CD4-positive, alpha-beta T cell treated with Interleukin-4 for 1 hour (primary cell): ENCODE measurements around the gene EZH2.

ENCODE experiments used
- DNase-seq, 2 donors: peaks; one replicate each; pipeline ENCODE4 v3.0.0-alpha.2; 2020 to 2022

EZH2 gene

DNA sequence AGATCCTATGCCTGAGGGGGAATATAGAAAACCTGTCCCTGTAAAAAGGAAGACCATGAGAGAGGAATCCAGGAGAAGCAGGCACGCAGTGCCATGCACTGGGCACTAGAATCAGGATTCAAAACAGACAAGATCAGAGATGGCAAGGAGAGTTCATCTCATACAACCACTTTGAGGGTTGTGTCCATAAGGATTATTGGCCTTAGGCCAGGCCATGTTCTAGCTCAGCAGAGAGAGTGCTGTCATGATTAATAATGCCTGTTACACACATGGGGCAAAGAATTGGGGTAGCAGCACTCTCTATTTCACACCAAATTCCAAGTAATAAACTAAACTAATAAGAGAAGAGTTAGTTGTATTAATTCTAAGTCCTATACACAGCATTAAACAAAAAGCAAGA, 29.1 kb downstream of the EZH2 start:
- DNase-seq, result no peak

DNA sequence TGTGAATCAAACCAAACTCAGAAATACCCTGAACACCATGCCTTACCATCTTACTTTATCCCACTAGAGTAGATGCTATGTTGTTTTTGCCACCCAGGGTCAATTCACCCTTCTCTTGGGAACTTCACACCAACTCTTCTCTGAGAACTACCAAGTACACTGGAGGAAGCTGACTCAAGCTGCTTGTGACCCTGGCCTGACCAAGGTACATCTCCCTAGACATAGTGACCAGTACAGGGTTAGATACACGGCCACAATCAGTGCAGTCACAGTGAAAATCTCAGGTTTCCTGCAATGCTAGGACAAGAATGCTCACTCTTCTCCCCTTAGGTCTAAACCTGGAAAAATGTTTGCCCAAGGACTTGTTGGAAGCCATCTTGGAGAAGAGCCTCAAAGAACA, 31.8 kb downstream of the EZH2 start:
- DNase-seq, result no peak

DNA sequence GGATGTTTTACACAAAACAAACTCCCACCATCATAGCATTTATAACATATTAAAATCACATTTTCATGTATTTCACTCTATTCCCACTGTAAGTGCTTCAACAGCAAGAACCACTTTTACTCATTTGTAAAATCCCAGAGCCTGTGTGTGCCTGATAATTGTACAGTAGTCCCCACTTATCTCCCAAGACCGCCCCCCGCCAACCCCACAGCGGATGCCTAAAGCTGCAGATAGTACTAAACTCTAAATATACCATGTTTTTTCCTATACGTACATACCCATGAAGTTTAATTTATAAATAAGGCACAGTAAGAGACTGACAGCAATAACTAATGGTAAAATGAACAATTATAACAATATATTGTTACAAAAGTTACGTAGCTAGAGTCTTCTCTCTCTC, 33.5 kb downstream of the EZH2 start:
- no peak for DNase-seq

DNA sequence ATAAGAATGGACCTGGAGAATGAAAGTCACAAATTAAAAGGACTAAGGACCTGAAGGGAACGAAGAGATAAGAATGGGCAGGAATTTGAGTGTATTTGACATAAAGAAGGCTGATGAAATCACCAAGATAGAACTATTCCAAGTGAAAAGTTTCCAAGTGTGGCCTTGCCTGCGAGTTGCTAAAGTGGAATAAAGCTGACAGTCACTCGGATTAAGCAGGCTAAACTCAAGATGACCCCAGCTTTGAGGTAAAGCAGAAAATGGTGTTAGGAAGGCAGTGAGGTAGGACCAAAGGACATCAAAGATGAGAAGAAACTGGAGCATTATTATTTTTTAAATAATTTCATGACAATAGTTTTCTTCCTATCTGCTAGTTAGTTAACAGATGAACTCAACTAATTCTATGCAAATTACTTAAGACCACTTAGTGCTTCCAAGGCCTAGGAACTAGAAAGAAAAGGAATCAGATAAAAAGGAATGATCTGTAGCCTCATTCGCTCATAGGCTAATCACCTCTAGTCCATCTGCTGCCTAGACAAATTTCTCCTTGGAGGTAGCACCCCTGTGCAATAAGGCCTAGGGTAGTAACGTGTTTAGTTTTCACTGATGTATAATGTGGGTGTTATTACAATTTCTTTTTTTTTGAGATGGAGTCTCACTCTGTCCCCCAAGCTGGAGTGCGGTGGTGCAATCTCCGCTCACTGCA, 34.5 kb downstream of the EZH2 start:
- no peak for DNase-seq

DNA sequence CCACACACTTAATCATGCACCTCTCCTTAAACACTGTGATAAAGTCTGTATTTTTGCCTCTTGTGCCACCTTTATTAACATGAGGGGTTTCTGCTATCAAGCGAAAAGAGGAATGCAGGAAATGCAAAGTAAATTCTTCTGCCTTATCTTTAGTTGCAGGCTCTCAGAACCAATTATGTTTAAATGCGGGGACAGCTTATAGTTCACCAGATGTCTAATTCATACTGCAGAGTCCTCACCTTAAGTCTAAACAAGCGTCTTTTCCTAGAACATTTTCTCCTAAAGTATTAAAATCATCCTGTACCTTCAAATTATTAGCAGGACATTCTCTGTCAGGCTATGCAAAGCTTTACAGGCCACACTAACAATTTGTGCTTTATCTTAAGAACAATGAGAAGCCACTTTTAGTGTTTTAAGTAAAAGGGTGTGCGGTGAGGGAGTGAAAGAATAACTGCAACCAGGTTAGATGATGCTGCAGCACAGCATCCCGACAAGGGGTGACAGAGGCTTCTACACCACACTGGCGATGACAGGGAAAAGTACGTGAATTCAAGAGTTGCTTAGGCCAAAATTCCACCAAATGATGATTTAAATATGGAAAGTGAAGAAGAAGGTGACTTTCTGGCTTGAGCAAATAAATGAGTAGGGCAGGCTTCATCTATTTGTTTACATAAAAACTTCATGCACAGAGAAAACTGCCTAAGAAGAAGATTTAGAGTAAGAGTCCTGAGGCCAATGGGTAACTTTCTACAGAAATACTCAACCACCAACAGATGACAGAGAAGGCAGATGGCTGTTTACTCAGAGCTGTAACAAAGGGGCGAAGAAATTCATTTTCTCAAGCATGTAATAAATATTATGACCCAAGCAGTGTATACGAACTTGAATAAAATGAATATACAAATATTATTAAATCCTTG, 36.0 kb downstream of the EZH2 start:
- no peak for DNase-seq

DNA sequence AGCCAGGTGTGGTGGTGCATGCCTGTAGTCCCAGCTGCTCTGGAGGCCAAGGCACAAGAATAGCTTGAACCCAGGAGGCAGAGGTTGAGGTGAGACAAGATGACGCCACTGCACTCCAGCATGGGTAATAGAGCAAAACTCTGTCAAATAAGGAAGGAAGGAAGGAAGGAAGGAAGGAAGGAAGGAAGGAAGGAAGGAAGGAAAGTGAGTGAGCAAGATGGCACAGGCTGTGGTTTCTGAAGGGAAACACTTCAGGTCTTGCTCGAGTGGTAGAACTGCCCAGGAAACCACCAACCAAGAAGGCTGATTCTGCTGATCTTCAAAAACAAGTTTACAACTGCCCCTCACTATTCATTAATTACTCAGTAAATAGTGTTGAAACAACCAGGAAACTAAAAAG, 45.2 kb downstream of the EZH2 start:
- DNase-seq, result peak; percentile 35 to 51

DNA sequence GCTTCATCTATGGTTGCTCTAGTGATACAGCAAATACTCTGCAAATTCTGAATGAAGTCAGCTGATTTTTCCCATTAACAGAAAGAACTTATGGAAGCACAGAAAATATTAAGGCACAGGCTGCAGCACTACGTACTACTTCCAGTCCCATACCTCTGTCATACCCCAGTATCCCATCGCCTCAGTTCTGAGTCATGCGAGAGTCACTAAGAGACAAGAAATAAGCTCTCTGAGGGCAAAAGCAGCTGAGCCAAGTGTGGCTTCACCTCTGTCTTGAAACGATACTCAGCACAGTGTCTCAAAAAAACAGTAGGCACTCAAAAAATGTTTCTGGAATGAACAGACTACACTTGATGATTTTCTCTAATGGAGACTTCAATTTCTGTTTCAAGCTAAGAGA, 48.2 kb downstream of the EZH2 start:
- DNase-seq, result no peak

DNA sequence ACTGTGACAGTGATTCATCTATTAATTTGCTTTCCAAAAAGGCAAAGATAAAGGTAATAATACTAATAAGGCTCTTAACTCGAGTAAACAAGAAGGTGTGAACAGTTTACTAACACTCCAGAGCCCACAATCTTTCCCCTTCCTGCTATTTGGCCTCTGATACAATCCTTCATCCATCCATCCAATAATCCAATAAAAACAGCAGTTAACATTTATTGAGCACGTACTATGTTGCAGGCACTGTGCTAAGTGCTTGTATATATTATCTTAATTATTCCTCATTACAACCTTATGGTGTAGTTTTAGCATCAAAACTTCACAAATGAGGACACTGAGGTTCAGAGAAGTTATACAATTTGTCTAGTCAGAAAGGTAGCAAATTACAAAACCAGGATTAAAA, 49.5 kb downstream of the EZH2 start:
- DNase-seq, result no peak

DNA sequence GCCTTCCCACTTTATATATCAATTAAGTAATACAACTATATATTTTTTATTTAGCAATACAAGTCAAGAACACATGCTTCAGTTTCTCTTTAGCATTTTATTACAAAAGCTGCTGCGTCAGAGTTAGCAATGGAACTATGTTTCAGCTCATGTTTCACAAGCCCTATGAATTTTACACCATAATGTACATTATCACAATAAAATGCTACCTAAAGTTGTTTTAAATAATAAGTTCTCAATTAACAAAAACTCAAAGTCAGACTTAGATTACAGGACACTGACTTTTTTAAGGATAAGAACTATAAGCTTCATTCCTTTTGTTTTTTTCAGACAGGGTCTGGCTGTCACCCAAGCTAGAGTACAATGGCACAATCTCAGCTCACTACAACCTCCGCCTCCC, 52.3 kb downstream of the EZH2 start:
- no peak for DNase-seq

DNA sequence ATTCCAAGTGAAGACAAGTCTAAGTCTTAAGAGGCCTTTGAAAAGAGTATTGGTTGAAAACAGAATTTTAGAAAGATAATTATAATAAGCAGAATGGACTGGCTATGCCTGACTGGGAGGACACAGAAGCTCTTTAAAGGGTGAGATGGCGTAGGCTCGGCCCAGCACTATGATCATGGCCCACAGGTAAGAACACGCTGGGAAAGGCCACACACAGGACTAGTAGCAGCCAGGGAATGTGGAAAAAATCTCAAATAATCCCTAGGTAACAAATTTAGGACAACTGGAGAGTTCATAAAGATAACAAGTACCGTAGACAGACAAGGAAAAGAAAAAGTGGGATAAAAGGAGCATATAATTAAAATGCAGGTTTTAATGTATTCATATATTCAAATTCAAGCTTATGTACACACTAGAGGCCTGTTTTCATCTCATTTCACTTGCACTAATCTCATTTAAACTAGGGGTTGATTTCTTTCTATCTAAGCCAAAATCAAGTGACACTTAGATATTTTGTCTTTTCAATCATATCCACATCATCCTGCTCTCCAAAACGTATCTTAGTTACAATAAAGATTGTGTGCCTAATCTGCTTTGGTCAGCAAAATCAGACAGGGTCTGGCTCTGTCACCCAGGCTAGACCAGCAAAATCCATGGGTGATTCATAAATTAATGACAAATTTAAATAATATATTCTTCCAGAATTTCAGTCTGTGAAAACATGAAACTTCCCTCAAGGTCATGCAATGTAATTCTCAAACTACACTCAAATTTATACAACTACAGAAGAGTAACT, 53.0 kb downstream of the EZH2 start:
- no peak for DNase-seq

DNA sequence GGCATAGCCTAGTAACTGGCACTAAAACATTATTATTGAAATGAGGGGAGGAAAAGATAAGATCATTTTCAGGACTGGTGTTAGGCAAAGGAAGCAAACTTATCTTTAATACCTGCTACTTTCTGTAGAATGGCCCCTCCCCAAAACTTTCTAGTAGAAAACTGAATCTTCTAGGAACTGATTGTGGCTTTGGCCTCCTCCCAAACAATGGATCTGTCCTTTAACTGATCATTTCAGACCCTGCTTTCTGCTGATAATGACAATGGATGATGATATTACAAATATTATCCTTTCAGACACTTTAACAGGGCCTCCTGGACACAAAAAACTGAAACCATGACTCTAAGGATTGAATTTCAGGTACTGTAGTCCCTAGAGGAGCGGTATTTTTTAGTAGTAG, 55.1 kb downstream of the EZH2 start:
- DNase-seq, result no peak

DNA sequence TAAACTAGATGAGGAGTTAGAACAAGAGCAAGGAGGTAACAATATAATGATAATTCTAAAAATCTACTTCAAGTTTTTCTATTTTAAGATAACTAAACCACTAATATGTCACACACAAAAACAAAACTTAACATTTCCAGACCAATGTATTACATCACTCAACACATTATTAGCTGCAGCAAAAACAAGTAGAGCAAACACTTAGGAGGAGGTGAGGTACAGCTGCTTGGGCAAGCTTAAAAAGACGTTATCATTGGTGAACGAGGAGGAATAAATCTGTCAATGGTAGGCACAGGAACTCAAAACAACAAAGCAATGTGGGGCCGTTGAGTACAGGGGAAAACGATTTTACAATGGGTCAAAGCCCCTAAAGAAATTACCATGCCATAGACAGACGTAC, 58.8 kb downstream of the EZH2 start:
- DNase-seq, result no peak

DNA sequence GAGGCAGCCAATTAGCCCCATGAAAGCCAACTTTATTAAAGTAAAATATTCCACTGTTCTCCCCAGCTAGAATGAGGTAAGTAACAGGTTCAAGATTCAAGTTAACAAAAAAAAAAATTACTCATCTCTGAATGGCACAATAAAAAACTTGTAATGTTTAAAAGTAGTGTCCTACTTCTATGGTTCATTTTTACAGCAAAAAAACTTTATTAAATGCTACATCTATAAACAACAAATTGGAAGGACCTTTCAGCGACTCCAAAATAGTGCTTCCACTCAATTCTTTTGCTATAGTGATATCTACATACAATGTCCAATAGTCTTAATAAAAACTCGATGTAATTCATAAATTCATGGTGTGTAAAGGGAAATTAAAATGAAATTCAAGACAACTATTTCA, 59.2 kb downstream of the EZH2 start:
- DNase-seq, result no peak

DNA sequence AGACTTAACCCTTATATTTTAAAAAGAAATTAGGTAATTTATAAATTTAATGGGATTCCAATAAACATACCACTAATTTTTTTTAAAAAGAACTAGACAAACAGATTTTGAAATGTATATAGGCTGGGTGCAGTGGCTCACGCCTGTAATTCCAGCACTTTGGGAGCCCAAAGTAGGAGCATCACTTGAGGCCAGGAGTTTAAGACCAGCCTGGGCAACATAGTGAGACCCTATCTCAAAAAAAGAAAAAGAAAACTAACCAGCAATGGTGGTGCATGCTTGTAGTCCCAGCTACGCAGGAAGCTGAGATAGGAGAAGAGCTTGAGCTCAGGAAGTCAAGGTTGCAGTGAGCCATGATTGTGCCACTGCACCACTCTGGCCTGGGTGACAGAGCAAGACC, 62.7 kb downstream of the EZH2 start:
- DNase-seq, result no peak

DNA sequence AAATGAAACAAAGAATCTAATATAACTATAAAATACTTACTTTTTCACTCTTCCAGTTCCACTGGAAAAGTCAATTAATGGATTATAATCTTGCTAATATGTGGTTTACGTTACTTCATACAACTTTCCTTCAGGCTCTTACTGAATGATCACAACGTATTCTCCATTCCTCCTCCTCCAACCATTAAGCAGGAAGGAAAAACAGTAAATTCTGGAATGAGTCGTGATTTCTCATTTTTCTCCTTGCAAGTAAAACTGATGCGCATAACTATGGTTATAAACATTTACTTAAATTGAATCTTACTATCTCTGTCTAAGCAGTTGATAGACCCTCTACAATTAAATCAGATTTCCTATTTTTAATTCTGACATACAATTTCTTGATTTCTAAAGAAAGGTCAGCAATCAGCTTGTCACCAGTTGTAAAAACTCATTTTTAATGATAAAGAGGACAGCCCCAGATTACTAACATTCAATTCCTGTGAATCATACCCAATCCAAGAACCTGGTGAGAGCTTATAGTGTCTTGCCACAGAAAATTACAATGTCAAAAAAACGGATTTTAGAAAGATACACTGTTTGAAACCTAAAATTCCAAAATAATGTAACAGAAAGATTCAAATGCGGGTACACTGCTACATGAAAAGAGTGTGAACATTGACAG, 64.3 kb downstream of the EZH2 start:
- no peak for DNase-seq

DNA sequence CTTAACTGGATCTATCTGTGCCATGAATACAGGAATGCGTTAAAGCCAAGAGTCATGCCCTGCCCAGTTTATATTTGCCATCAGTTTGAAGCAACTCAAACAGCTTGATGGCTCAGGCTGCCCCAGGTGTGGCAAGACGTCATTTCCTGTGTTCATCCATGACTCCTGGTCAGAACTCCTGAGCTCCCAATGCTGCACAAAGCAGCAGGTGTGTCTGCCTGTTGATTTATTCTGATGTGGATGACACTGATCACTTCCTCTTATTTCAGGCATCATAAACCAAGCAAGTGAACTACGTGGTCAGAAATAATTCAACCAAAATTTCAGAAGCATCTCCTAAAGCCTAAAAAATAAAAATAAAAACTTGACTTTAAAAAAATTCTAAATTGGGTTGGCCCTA, 68.5 kb downstream of the EZH2 start:
- no peak for DNase-seq

DNA sequence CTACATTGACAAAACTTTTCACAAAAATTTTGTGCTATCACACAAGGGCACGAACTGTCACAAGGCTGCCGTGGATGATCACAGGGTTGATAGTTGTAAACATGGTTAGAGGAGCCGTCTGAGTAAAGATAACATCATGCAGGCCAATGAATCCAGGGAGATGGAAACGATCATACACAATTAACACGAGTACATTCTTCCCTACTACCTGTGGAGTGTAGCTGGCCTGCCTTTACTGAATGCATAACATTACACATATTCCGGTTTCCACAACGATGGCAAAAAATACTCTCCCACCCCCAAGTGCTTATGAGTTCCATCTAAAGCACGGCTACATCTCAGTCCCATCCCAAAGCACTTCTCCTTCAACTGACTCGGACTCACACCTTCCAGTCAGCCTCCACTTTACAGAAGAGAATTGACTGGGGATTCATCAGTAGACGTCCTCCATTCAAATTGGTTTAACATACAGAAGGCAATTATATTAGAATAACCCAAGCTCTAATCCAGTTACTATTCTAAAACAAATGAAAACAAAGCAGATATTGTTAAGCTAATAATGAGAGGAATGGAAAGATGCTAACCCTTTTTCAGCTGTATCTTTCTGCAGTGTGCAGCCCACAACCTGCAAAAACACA, 69.0 kb downstream of the EZH2 start:
- no peak for DNase-seq

DNA sequence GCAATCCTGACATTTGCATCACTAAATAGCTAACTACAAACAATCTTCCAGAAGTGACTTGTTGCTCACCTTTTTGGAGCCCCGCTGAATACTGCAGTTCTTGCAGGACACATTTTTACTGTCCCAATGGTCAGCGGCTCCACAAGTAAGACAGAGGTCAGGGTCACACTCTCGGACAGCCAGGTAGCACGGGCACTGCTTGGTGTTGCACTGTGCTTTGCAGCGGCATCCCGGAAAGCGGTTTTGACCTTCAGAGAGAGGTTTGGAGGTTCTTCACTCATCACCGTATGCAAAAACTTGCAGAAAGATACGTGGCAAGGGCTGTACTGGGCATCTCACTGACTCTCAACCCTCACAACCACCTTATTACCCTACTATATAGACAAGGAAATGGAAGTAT, 70.2 kb downstream of the EZH2 start:
- no peak for DNase-seq

DNA sequence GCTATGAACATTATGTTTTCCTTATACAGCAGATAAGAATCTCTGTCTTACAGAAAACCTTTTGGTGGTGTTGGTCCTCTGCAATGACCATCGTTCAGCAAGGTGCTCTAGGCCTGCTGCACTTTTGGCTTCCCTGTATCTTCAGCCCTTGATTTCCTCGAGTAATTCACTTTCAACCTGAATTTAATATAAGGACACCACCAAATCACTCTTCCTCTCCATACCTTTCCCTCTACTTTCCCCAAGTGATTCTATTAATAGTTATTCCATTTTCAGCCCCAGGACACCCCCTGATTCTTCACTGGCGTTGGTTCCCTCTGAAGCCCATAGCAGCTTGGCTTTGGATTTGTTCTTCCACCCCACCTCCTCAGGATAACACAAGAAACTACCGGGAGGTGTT, 72.2 kb downstream of the EZH2 start:
- no peak for DNase-seq

DNA sequence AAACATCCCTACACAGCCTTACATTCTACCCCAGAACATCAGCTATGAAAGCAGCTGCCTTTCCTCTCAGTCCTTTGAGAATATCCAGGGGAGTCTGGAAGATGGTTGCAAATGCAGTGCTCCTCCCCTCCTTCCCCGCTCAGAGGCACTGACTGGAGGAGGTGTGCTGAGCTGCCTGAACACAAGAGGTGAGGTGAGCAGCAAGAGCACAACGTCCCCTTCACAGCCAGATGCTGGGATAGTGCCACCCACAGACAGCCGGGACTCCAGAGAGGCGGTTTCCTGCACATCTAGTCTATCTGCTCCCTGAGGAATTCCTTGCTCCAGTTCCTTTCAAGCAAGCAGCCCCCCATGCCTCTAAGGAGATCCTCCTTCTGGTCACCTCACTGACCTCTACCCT, 74.2 kb downstream of the EZH2 start:
- no peak for DNase-seq

DNA sequence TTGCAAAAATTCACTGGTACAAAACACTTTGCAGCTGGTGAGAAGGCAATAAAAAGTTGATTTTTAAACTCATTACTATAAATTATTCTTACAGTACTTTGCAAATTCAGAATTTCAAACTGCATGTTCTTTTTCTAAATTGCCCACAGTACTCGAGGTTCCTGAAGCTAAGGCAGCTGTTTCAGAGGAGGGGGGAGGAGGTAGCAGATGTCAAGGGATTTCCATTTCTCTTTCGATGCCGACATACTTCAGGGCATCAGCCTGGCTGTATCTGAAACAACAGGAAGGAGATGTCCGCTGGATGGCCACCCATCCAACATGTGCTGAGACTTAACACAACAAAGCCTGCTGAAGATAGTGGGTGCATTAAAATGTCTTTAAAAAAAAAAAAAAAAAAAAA, 76.7 kb downstream of the EZH2 start:
- DNase-seq, result no peak

DNA sequence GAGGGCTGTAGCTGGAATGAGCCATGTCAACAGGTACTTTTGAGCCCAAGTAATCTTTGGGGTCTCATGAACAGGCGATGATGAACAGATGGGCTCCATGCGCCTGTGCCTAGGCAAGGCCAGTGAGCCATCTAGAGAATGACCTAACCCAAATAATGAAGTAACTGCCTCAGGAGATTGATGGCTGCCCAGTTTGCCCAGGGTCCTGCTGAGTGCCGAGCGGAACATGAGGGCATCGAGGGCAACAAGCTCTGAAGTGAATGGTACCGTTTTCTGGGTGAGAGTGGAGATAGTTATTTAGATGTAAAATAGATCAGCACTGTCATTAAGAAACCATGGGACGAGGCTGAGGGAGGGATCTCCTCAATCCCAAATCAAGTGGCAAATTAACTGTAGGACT, 77.9 kb downstream of the EZH2 start:
- no peak for DNase-seq
